ENCODE measurements around the gene KDM5C.
A peak's percentile ranks its signal among the peaks of the same experiment; 100 is the strongest.

GRCh38 chrX:53224860-53225797 lies at the start of gene KDM5C:
- TF ChIP-seq POLR2A (IDR thresholded peaks at IDR 0.05) (no peak), POLR2AphosphoS5 (IDR thresholded peaks at IDR 0.05; ENCODE audit: insufficient read depth in 1 of 2, low read depth in 1 of 2) (peak; percentile 90 to 92)
